Testis (tissue), 3 donors: Measurements from ENCODE around the gene TULP4. TPM values are rescaled to one million over a fixed set of nuclear protein-coding genes. Genes with fewer than 3 reads are reported as not detected.
"Not testable (repeated sequence)": the region's sequence is repeated elsewhere in the genome, so short reads cannot be mapped to it uniquely, and the experiment has no call there.

Source experiments
- DNase-seq: peaks from one replicate; pipeline ENCODE4 v3.0.0-alpha.2; 2019
- H3K27ac ChIP-seq, 2 donors: fragments of 200-600 bp; sonication (generic); one replicate each; pipeline ENCODE4 v1.5.1; 2019
- H3K27me3 ChIP-seq: fragments of 200-600 bp; sonication (generic); one replicate; pipeline ENCODE4 v1.5.1; 2019
- H3K36me3 ChIP-seq: fragments of 200-600 bp; sonication (generic); one replicate; pipeline ENCODE4 v1.5.1; 2017; ENCODE audit warnings: low read depth; ENCODE audit errors: missing control alignments
- H3K4me1 ChIP-seq: fragments of 200-600 bp; sonication (generic); one replicate; pipeline ENCODE4 v1.5.1; 2019
- H3K4me3 ChIP-seq, 2 donors: fragments of 200-600 bp; sonication (generic); one replicate each; pipeline ENCODE4 v1.5.1; 2017 to 2019
- H3K9me3 ChIP-seq: fragments of 200-600 bp; sonication (generic); one replicate; pipeline ENCODE4 v1.5.1; 2017
- POLR2A ChIP-seq: fragments of 450-650 bp; IDR thresholded peaks from one replicate; pipeline ENCODE4 v1.6.1; 2017; ENCODE audit warnings: antibody characterized with exemption, mild to moderate bottlenecking, moderate library complexity
- WGBS, 2 donors: methylation state at CpG; one replicate each; pipeline ENCODE4 v1.1.5; 2018; 5-methylcytosine and 5-hydroxymethylcytosine counted together
- intact Hi-C: fragments of 100-400 bp; cut with DNase I; formaldehyde crosslinking; loops from one replicate; pipeline ENCODE4 v1.15.1; 2023; ENCODE audit warnings: low total_unique reads
- polyA plus RNA-seq: library from polyadenylated mRNA; stranded (reverse); fragments of 350-450 nt; fragmentation: Illumina TruSeq; extraction: RNeasy Lipid Tissue Mini Kit (QIAGEN cat#74804); gene quantifications from one replicate; pipeline ENCODE4 v1.2.3, GENCODE V29; 2014; ENCODE audit warnings: low read depth, low replicate concordance; ENCODE audit not compliant: insufficient read depth
- total RNA-seq, 2 donors: library from RNA; depleted of rRNA; stranded (reverse); fragments of >200 nt; gene quantifications; one replicate each; pipeline ENCODE4 v1.2.3, GENCODE V29; 2016
- TF ChIP-seq, protein P1 (sequence below), 3 experiments: fragments of 450-650 bp in 2 of 3; fragments of 200-600 bp in 1 of 3; sonication (generic) in 1 of 3; IDR thresholded peaks; one replicate each; pipeline ENCODE4 v1.5.1; 2016 to 2019; ENCODE audit warnings: antibody characterized with exemption in 3 of 3, mild to moderate bottlenecking in 2 of 3, moderate library complexity in 1 of 3

TULP4 gene
- total and polyA plus RNA-seq, 3 donors from 2014 or later = 18.0 to 211 (median 116) TPM

DNA sequence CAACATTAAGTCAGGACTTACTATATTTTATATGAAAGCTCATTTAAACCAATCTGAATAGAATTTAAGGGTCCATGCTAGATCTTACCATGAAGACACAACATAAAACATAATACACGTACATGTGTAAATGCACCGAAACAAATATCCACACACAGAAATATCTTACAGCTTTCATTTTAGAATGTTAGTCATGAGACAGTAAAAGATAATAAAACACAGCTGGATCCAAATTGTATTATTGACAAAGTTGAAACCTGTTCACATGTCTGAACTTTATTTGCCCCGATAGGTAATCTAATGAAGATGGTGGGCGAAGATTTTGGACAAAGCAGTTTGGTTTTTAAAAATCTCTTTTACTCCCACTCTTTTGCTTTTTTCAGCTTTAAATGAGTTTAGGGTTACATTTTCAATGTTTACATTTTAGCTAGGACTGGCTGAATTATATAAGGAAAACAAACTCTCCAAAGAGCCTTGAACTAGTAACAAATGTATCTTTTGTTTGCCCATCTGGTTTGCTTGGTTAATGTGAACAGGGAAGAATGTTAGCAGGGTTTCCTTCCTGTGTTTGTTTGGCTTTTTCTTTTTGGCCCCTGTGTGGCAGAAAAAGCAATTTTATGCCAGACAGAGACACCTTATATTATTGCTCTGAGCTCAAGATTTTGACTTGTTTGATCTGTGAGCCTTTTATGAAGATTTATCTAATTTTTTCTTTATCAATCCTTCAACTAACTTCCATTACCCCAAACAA, 242.5 kb downstream of the TULP4 start:
- intact Hi-C loops = no loop called here
- Histone ChIP-seq H3K36me3 (no peaks in the 10 kb centered on the region), H3K4me1 (peaks cover 31% of the 10 kb centered on the region), H3K9me3 (no peaks in the 10 kb centered on the region), H3K4me3 (no peak overlapping the region), H3K27ac (peak overlapping the region; percentile 42 to 74), H3K27me3 (no peaks in the 10 kb centered on the region)
- DNase-seq = peak; percentile 12
- TF ChIP-seq, protein P1, sequence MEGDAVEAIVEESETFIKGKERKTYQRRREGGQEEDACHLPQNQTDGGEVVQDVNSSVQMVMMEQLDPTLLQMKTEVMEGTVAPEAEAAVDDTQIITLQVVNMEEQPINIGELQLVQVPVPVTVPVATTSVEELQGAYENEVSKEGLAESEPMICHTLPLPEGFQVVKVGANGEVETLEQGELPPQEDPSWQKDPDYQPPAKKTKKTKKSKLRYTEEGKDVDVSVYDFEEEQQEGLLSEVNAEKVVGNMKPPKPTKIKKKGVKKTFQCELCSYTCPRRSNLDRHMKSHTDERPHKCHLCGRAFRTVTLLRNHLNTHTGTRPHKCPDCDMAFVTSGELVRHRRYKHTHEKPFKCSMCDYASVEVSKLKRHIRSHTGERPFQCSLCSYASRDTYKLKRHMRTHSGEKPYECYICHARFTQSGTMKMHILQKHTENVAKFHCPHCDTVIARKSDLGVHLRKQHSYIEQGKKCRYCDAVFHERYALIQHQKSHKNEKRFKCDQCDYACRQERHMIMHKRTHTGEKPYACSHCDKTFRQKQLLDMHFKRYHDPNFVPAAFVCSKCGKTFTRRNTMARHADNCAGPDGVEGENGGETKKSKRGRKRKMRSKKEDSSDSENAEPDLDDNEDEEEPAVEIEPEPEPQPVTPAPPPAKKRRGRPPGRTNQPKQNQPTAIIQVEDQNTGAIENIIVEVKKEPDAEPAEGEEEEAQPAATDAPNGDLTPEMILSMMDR (IDR thresholded peaks at IDR 0.05) = no peak
- no peak for TF ChIP-seq POLR2A
- WGBS, 2 donors = 53 to 67% methylated on average over 4 of the region's 4 CpGs

DNA sequence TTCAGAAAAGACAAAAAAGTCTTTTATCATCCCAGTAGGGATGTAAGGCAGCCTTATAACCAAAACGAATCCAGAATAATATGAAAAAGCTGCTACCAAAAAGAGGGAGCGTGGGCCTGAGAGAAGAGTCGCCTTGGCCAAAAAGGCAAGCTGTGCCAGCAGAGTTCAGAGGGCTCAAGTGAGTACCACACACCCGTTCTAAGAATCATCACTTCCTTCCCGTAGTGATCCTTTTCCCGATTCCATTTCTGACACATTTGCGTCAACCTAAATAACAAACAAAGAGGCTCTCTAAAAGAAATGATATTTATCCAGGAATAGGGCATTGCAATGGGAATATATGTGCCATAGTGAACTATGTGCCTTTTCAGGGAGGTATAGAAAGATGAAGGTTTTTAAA, 243.8 kb downstream of the TULP4 start:
- Histone ChIP-seq H3K27me3 (no peaks in the 10 kb centered on the region), H3K36me3 (no peaks in the 10 kb centered on the region), H3K9me3 (no peaks in the 10 kb centered on the region), H3K27ac (peak overlapping the region; percentile 42 to 55), H3K4me3 (no peak overlapping the region), H3K4me1 (peaks cover 34% of the 10 kb centered on the region)
- intact Hi-C loops = no loop called here
- TF ChIP-seq, protein P1 (IDR thresholded peaks at IDR 0.05) = no peak
- TF ChIP-seq POLR2A = no peak
- WGBS, 2 donors = 62 to 67% methylated on average over 7 of the region's 7 CpGs
- DNase-seq = peak; percentile 12

DNA sequence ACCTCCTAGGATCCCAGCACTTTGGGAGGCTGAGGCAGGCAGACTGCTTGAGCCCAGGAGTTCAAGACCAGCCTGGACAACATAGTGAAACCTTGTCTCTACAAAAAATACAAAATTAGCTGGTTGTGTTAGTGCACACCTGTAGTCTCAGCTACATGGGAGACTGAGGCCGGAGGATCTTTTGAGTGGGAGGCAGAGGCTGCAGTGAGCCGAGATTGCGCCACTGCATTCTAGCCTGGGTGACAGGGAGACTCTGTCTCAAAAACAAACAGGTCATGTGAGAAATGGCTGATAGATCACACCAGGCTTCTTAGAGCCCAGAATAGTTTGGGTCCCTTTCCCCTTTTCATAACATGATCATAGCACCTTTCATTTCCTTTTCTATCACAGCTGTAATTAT, 244.8 kb downstream of the TULP4 start:
- 73 to 80% methylated on average over 3 of the region's 3 CpGs for WGBS, 2 donors
- intact Hi-C loops, H3K4me3 ChIP-seq, H3K27me3 ChIP-seq, H3K9me3 ChIP-seq, H3K36me3 ChIP-seq: not testable (repeated sequence)
- peak; percentile 9 for DNase-seq
- H3K4me1 ChIP-seq = peaks cover 37% of the 10 kb centered on the region
- H3K27ac ChIP-seq = peak overlapping the region in 1 of 2 donors; percentile 37

DNA sequence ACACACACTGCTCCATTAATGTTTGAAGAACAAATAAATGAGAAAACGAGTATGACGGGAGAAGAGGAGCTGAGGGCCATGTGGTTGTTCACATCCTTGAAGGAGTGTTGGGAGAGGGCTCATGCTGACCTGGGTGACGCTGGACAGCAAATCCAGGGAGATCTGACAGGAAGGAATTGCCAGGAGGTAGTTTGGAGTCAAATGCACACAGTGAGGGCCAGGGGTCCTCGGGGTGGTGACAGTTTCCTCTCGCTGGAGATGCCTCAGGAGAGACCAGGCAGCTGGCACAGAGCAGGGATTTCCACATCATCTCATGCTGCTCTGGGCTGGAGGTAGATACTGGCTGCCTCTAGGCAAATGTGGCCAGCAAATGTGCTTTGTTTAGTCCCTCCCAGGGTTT, 245.7 kb downstream of the TULP4 start:
- peak; percentile 13 for DNase-seq
- no peaks in the 10 kb centered on the region for H3K27me3 ChIP-seq
- peaks cover 40% of the 10 kb centered on the region for H3K4me1 ChIP-seq
- no peak for TF ChIP-seq POLR2A
- no peaks in the 10 kb centered on the region for H3K36me3 ChIP-seq
- H3K9me3 ChIP-seq = no peaks in the 10 kb centered on the region
- 82 to 87% methylated on average over 5 of the region's 5 CpGs for WGBS, 2 donors
- no peak overlapping the region for H3K4me3 ChIP-seq
- H3K27ac ChIP-seq = peak overlapping the region in 1 of 2 donors; percentile 18
- intact Hi-C loops = no loop called here

DNA sequence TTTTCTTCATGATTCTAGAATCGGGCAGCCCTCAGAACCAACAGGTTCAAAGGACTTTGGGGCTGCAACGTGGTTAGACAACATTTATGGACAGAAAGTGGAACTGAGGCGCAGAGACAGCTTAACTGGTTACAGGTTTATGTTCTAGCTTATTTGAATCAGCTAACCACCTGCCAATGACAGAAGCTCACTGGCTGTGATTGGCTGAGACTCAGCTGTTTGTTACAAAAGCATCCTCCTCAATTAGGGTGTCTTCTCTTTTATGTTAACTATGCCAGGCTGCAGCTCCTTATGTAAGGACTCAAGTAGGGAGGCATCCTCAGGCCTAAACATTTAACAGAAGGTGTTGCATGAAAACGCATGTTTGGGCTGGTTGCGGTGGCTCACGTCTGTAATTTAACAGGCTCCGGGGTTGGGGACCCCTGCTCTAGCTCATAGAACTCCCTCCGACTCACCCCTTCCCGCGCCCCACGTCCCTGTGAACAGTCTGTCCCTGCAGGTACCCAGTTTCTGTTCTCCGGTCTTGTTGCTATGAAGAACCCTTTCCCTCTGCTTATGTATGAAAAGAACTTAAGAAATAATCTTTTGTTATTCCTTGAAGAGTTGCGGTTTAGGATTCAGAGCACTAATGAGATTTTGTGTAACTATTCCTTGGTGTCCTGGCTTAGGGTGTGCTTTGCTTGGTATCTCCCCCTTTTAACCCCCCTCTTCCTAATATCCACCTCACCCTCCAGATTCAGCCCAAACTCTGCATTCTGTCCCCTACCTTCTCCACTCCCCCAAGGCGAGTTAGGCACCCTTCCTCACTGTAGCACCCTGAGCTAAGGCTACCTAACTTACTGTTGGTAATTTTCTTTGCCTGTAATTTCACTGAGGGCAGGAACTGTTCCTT, 246.4 kb downstream of the TULP4 start:
- no peak for DNase-seq
- WGBS, 2 donors = 53 to 76% methylated on average over 14 of the region's 14 CpGs
- Histone ChIP-seq H3K4me3 (no peak overlapping the region), H3K4me1 (peaks cover 40% of the 10 kb centered on the region), H3K27ac (peak overlapping the region in 1 of 2 donors; percentile 90), H3K27me3 (no peaks in the 10 kb centered on the region), H3K9me3 (no peaks in the 10 kb centered on the region), H3K36me3 (no peaks in the 10 kb centered on the region)
- TF ChIP-seq POLR2A = no peak
- TF ChIP-seq, protein P1 (IDR thresholded peaks at IDR 0.05) = no peak
- intact Hi-C loops = no loop called here
